Tongue (tissue), 2 donors: ENCODE measurements around the gene GYPE. TPM values are rescaled to one million over a fixed set of nuclear protein-coding genes. Genes with fewer than 3 reads are reported as not detected.
"Not testable (repeated sequence)": the region's sequence is repeated elsewhere in the genome, so short reads cannot be mapped to it uniquely, and the experiment has no call there.

Experiments
- DNase-seq: peaks from one replicate; pipeline ENCODE4 v3.0.0-alpha.2; 2015
- total RNA-seq: library from RNA; depleted of rRNA; stranded (reverse); fragments of >200 nt; gene quantifications from one replicate; pipeline ENCODE4 v1.2.3, GENCODE V29; 2014

GYPE gene
- total RNA-seq = 0.51 TPM

GRCh38 chr4:143905440-143905839 lies at the start of gene GYPE:
Gene GYPE (minus strand): TSS chr4:143905559. CDS start chr4:143905507, 52 bp downstream.
- not testable (repeated sequence) for DNase-seq

- DNase-seq = not testable (repeated sequence)
Measured at GRCh38 chr4:143951458-143951972, 46.2 kb upstream of the GYPE start.

- DNase-seq = not testable (repeated sequence)
Measured at GRCh38 chr4:143950967-143951366, 45.6 kb upstream of the GYPE start.

- DNase-seq = not testable (repeated sequence)
Measured at GRCh38 chr4:143950185-143950584, 44.8 kb upstream of the GYPE start.

- DNase-seq = not testable (repeated sequence)
Measured at GRCh38 chr4:143947493-143947892, 42.1 kb upstream of the GYPE start.

GRCh38 chr4:143940708-143941107 lies 35.3 kb upstream of the GYPE start:
- not testable (repeated sequence) for DNase-seq

- DNase-seq = no peak
Measured at GRCh38 chr4:143939528-143939927, 34.2 kb upstream of the GYPE start.

- peak; percentile 37 for DNase-seq
Measured at GRCh38 chr4:143938890-143939289, 33.5 kb upstream of the GYPE start.

GRCh38 chr4:143921181-143921580 lies 15.8 kb upstream of the GYPE start:
- DNase-seq = no peak

- DNase-seq = not testable (repeated sequence)
Measured at GRCh38 chr4:143916485-143916884, 11.1 kb upstream of the GYPE start.

- DNase-seq = not testable (repeated sequence)
Measured at GRCh38 chr4:143912478-143912877, 7.1 kb upstream of the GYPE start.

- DNase-seq = peak; percentile 47
Measured at GRCh38 chr4:143911528-143912417, 6.4 kb upstream of the GYPE start.

GRCh38 chr4:143910906-143911305 lies 5.5 kb upstream of the GYPE start:
- not testable (repeated sequence) for DNase-seq

GRCh38 chr4:143907811-143908210 lies 2.5 kb upstream of the GYPE start:
- DNase-seq = peak; percentile 17

- not testable (repeated sequence) for DNase-seq
Measured at GRCh38 chr4:143904431-143904830, 928 bp downstream of the GYPE start.

GRCh38 chr4:143890323-143890722 lies 15.0 kb downstream of the GYPE start:
- DNase-seq = not testable (repeated sequence)

- DNase-seq = not testable (repeated sequence)
Measured at GRCh38 chr4:143888189-143888588, 17.2 kb downstream of the GYPE start.

GRCh38 chr4:143884965-143885364 lies 20.4 kb downstream of the GYPE start:
- not testable (repeated sequence) for DNase-seq

- DNase-seq = no peak
Measured at GRCh38 chr4:143883529-143883928, 21.8 kb downstream of the GYPE start.

- no peak for DNase-seq
Measured at GRCh38 chr4:143882892-143883291, 22.5 kb downstream of the GYPE start.

GRCh38 chr4:143879561-143879960 lies 25.8 kb downstream of the GYPE start:
- DNase-seq = not testable (repeated sequence)

- not testable (repeated sequence) for DNase-seq
Measured at GRCh38 chr4:143875357-143875756, 30.0 kb downstream of the GYPE start.

GRCh38 chr4:143870523-143871268 lies 34.7 kb downstream of the GYPE start:
- not testable (repeated sequence) for DNase-seq
